ENCODE measurements around the gene FUT9. TPM values are rescaled to one million over a fixed set of nuclear protein-coding genes. Genes with fewer than 3 reads are reported as not detected.

Gene FUT9
- total and polyA plus RNA-seq, 2 of the 8 experiments (the other 6 are each of a cell fraction or from before 2014, with no cell fraction given), result 0.85 to 4.9 TPM

GRCh38 chr6:96211341-96211740 is 195.6 kb downstream of the FUT9 start:
- Histone ChIP-seq H4K20me1 (replicated peaks in 1 of 2; ENCODE audit: control insufficient read depth in 1 of 2, insufficient read depth in 2 of 2, low read length in 2 of 2) (no peaks in the 10 kb centered on the region), H3K18ac (ENCODE audit: extremely low read depth, low read length) (no peak overlapping the region), H2BK12ac (ENCODE audit: low read depth, low read length) (no peak overlapping the region), H3K9ac (replicated peaks in 1 of 4; ENCODE audit: extremely low read depth in 1 of 4, low read depth in 3 of 4, low read length in 3 of 4) (no peak overlapping the region), H4K5ac (ENCODE audit: insufficient read length, low read depth, low read length) (no peak overlapping the region), H2BK20ac (ENCODE audit: low read length) (no peak overlapping the region), H2AFZ (ENCODE audit: low read length) (no peak overlapping the region), H3K4me1 (replicated peaks in 1 of 4; ENCODE audit: control insufficient read depth in 3 of 4, insufficient read depth in 4 of 4, low read length in 3 of 4) (no peaks in the 10 kb centered on the region), H3K14ac (ENCODE audit: insufficient read length) (no peak overlapping the region), H3K4me2 (ENCODE audit: insufficient read depth in 1 of 2, low read depth in 2 of 2, low read length in 2 of 2) (no peak overlapping the region), H3K9me3 (ENCODE audit: insufficient read depth in 2 of 2, low read depth in 1 of 2, low read length in 1 of 2) (no peaks in the 10 kb centered on the region), H3K4ac (replicated peaks; ENCODE audit: insufficient read length, low read depth, low read length) (no peak overlapping the region), H2BK5ac (ENCODE audit: low read depth, low read length) (no peak overlapping the region), H3K79me1 (ENCODE audit: low read depth, low read length) (no peaks in the 10 kb centered on the region), H3K36me3 (ENCODE audit: control insufficient read depth in 2 of 4, insufficient read depth in 4 of 4, low read length in 3 of 4) (no peaks in the 10 kb centered on the region), H2BK15ac (ENCODE audit: low read length) (no peak overlapping the region), H2AK5ac (ENCODE audit: low read depth, low read length) (no peak overlapping the region), H3K79me2 (ENCODE audit: control insufficient read depth in 1 of 2, insufficient read depth in 2 of 2, low read length in 2 of 2) (no peaks in the 10 kb centered on the region), H2BK120ac (replicated peaks; ENCODE audit: low read depth, low read length) (no peak overlapping the region), H3K27ac (ENCODE audit: low read depth, low read length) (no peak overlapping the region), H3K23me2 (ENCODE audit: low read depth, low read length) (no peaks in the 10 kb centered on the region; the same call in 1 of the 2 replicates), H4K8ac (ENCODE audit: extremely low read depth, insufficient read depth, low read length) (no peak overlapping the region), H3K27me3 (replicated peaks in 1 of 4; ENCODE audit: control insufficient read depth in 3 of 4, extremely low read depth in 1 of 4, insufficient read depth in 3 of 4, low read length in 3 of 4) (no peaks in the 10 kb centered on the region), H3K23ac (ENCODE audit: insufficient read length) (no peak overlapping the region), H3K56ac (replicated peaks; ENCODE audit: insufficient read length, low read depth, low read length) (no peak overlapping the region), H4K91ac (replicated peaks; ENCODE audit: insufficient read length, low read length) (no peak overlapping the region), H3K4me3 (ENCODE audit: extremely low read depth in 1 of 4, insufficient read depth in 2 of 4, low read depth in 3 of 4, low read length in 4 of 4) (no peak overlapping the region)
- CTCF ChIA-PET (ENCODE audit: partially characterized antibody), result interaction anchor here (1.2 kb wide), 1 partner anchor 288 kb away, joined by 3 read pairs; no protein-coding TSS in a partner anchor
- DNase-seq (ENCODE audit: low read depth in 1 of 2, low spot score in 2 of 2), result no peak
- 88% methylated on average over 2 of the region's 2 CpGs; no CpG with 5 or more reads in 1 of the 2 experiments for WGBS, 2 experiments (ENCODE audit: extremely low coverage in 1 of 2, insufficient coverage in 1 of 2, insufficient read length in 1 of 2, insufficient replicate concordance in 2 of 2, low coverage in 1 of 2, low lambda C conversion rate in 2 of 2, missing lambda C conversion rate in 1 of 2)
- POLR2A ChIA-PET (ENCODE audit: partially characterized antibody), result no interaction called here
- no peak for FAIRE-seq
- TF ChIP-seq RFX5 (IDR thresholded peaks at IDR 0.05; ENCODE audit: borderline replicate concordance, low read depth, low read length) (no peak), NRF1 (IDR thresholded peaks at IDR 0.05; ENCODE audit: low read depth, low read length) (no peak), CHD1 (IDR thresholded peaks at IDR 0.05; ENCODE audit: low read depth, low read length) (no peak), SAP30 (IDR thresholded peaks at IDR 0.05; ENCODE audit: insufficient read depth, insufficient replicate concordance, low read length) (no peak)
